GM18508 (cell line): ENCODE results near the gene ZNF451.
"Not testable (repeated sequence)": the region's sequence is repeated elsewhere in the genome, so short reads cannot be mapped to it uniquely, and the experiment has no call there.

Source experiments
- ATAC-seq: cut with Tn5 transposase; IDR thresholded peaks from one replicate; pipeline ENCODE4 v1.9.1; 2021; ENCODE audit warnings: moderate number of reproducible peaks; ENCODE audit not compliant: insufficient read depth, unreplicated experiment

ZNF451 gene, protein sequence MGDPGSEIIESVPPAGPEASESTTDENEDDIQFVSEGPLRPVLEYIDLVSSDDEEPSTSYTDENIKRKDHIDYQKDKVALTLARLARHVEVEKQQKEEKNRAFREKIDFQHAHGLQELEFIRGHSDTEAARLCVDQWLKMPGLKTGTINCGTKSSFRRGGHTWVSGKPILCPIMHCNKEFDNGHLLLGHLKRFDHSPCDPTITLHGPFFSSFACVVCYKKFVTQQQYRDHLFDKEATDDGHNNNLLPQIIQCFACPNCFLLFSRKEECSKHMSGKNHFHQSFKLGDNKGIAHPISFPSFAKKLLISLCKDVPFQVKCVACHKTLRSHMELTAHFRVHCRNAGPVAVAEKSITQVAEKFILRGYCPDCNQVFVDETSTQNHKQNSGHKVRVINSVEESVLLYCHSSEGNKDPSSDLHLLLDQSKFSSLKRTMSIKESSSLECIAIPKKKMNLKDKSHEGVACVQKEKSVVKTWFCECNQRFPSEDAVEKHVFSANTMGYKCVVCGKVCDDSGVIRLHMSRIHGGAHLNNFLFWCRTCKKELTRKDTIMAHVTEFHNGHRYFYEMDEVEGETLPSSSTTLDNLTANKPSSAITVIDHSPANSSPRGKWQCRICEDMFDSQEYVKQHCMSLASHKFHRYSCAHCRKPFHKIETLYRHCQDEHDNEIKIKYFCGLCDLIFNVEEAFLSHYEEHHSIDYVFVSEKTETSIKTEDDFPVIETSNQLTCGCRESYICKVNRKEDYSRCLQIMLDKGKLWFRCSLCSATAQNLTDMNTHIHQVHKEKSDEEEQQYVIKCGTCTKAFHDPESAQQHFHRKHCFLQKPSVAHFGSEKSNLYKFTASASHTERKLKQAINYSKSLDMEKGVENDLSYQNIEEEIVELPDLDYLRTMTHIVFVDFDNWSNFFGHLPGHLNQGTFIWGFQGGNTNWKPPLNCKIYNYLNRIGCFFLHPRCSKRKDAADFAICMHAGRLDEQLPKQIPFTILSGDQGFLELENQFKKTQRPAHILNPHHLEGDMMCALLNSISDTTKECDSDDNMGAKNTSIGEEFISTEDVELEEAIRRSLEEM

DNA sequence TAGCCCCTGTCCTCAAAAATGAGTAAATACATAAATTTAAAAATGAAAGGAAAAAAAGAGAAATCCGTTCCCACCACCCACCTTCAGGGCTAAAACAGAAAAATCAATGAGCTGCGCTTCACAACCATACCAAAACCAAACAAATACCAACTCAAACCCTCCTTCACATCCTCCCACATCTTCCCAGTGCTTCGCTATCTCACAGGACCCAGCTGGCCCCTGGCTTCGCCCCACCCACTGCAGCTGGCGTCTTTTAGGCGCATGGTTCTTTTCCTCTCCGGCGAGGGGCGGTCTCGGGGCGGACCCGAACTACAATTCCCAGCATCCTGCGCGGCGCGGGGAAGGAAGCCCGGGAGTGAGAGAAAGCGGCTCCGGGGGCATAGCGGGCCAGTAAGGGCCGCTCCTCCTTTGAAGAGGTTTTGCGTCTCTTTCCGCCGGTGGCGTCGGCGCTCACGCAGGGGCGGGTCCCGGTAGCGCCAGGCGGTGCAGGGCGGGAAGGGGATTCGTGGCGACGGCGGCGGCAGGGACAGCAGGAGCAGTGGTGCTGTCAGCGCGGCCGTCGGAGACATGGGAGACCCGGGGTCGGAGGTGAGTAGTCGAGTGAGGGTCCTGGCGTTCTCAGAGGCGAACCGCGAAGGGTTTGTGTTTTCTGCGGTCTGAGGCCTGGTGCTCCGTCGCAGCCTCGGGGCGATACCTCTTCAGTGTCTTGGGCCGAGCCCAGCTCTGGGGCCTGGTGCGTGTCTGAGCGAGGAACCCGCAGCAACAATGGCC is at the start of gene ZNF451:
ZNF451 (plus strand) TSS at position 502 of the 771 bp plus-strand sequence; CDS start at position 568, 66 bp downstream.
- peak; percentile 81 for ATAC-seq

DNA sequence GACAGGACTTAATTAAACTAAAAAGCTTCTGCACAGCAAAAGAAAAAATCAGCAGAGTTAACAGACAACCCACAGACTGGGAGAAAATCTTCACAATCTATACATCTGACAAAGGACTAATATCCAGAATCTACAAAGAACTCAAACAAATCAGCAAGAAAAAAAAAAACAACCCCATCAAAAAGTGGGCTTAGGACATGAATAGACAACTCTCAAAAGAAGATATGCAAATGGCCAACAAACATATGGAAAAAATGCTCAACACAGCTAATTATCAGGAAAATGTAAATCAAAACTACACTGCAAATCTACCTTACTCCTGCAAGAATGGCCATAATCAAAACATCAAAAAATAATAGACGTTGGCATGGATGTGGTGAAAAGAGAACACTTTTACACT is 45.9 kb upstream of the ZNF451 start:
- not testable (repeated sequence) for ATAC-seq

- ATAC-seq: no peak
These were observed 45.4 kb upstream of the ZNF451 start for GRCh38 chr6:57044568-57044967.

- peak; percentile 82 for ATAC-seq
These were observed 43.4 kb upstream of the ZNF451 start, which contains the start of gene KIAA1586 for GRCh38 chr6:57046332-57047256. Gene KIAA1586, plus strand, starts transcription at chr6:57046693. Its CDS starts 63 bp downstream, at chr6:57046756.

DNA sequence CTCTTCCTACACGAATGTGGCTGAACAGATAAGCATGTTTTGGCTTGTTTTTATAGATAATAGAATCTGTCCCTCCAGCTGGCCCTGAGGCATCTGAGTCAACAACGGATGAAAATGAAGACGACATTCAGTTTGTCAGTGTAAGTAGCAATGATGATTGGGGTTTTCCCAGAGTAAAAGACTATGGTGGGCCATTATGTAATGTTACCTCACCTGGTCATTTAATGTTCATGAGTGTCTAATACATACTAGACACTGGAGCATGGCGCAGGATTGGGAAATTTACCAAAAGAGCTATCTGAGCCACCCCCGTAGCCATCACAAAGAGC is 42.8 kb upstream of the ZNF451 start:
- ATAC-seq: peak; percentile 14

GRCh38 chr6:57047859-57048258 is 42.1 kb upstream of the ZNF451 start:
- ATAC-seq: not testable (repeated sequence)

- ATAC-seq: no peak
These were observed 41.4 kb upstream of the ZNF451 start for GRCh38 chr6:57048577-57048976.

DNA sequence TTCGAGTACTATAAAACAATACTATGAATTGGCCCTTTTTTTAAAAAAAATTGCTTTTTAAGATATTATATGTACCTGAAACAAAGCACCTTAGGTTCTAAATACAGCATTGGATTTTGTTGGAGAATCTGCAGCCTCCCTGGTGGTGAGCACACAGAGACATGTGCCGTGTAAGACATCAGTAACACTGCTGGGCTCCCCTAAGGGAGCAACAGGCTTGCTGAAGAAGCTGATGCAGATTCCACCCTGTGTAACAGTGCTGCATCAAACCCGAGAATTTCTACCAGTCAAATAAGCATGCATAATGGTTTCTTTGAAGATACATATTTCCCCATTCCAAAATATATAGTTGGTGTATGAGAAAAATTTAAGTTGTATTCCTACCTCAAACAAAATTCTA is 26.1 kb upstream of the ZNF451 start:
- no peak for ATAC-seq

GRCh38 chr6:57064809-57065208 is 25.2 kb upstream of the ZNF451 start:
- no peak for ATAC-seq

DNA sequence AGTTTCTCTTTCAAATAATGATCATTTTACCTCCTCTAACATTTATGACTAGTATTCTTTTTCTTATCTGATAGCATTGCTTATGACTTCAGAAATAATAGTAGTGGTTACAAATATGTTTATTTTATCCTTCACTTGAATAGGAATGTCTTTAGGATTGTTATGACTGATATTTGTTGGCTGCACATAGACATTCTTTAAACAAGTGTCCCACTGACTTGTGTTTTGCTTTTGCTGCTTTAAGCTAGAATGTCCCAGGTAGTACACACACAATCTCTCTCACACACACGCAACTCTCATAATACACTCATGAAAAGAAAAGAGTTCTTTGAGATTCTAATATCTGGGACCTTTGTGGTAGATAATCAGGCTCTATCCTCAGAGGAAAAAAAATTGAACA is 21.9 kb upstream of the ZNF451 start:
- no peak for ATAC-seq

- ATAC-seq: no peak
These were observed 20.8 kb upstream of the ZNF451 start for GRCh38 chr6:57069228-57069627.

DNA sequence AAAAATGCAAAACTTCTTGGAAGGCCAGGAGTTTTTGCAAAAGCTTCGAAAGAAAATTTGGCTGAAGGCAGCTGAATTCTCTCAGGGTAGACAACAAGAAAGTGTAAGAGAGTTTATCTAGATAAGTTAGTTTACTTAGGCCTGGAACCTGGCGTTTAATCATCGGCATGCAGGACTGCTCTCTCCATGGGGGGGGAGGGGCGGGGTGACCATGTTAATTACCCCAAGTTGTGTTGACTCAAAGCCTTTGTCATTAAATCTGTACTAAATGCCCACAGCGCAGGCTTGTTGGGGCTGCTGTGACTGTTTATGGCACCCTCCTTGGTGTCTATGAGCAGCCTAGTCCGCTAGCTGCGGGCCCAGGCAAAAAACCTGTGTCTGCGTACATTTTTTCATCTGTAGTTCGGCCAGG is 20.1 kb upstream of the ZNF451 start:
- ATAC-seq: no peak

DNA sequence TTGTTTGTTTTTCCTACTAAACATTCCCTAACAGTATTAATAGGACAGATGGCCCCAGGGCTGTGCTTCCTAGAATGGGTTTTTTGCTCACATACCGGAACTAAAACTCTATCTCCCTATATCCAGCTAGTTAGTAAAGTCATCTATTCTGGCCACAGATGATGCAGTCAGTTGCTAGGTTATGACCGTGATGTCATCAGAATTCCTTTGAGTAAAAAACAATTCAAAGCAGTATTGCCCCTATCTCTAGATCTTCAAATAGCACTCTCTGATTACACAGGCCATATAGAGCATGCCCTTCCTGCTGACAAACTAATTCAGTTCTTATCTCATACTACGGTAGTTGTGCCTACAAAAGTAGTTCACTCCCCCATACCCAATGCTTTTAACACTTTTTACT is 17.9 kb upstream of the ZNF451 start:
- ATAC-seq: no peak

DNA sequence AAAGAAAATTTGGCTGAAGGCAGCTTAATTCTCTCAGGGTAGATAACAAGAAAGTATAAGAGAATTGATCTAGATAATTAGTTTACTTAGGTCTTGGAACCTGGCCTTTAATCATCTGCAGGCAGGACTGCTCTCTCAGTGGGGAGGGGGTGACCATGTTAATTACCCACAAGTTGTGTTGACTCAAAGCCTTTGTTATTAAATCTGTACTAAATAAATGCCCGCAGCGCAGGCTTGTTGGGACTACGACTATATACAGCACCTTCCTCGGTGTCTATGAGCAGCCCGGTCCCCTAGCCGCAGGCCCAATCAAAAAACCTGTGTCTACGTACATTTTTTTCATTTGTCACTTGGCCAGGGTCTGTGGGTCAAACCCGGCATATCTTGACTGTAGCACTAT is 15.6 kb upstream of the ZNF451 start:
- no peak for ATAC-seq

DNA sequence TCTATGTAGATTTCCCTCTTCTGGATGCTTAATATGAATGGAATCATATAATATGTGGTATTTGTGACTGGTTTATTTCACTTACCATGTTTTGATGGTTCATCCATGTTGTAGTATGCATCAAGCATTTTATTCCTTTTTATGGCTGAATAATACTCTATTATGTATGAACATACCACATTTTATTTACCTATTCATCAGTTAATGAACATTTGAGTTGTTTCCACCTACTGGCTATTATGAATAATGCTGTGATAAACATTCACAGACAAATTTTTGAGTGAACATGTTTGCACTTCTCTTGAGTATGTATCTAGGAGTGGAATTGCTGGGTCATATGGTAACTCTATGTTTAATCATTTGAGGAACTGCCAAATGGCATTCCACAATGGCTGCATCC is 14.9 kb upstream of the ZNF451 start:
- no peak for ATAC-seq

GRCh38 chr6:57078531-57079207 is 11.3 kb upstream of the ZNF451 start:
- no peak for ATAC-seq

DNA sequence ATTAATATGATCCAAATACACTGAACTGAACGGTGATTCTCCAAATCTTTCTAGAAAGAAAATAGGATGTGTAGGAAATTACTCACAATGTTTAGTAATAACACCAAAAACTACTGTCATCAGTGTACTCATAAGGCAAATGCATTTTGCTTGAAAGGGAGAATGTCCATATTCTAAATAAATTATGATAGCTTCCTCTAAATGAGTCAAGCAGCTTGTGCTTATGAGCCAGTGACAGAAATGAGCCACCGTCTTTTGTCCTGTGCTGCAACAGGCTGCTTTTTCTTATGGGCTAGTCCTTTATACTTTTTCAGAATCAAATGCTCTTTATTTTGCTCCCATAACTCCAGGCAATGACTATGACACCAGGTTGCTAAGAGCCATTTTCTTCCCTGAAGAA is 4.5 kb upstream of the ZNF451 start:
- ATAC-seq: no peak

GRCh38 chr6:57086843-57087242 is 3.1 kb upstream of the ZNF451 start:
- ATAC-seq: no peak

DNA sequence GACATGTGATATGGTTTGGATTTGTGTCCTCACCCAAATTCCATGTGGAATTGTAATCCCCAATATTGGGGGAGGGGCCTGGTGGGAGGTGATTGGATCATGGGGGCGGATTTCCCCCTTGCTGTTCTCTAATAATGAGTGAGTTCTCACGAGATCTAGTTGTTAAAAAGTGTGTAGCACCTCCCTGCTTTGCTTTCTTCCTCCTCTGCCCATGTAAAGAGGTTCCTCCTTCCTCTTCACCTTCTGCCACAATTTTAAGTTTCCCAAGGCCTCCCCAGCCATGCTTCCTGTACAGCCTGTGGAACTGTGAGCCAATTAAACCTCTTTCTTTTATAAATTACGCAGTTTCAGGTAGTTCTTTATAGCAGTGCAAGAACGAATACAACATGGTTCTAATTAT is 2.1 kb upstream of the ZNF451 start:
- ATAC-seq: no peak
